ENCODE data around the gene HAO1. TPM values are rescaled to one million over a fixed set of nuclear protein-coding genes. Genes with fewer than 3 reads are reported as not detected.

The HAO1 gene
- total RNA-seq, 2 donors from 2014 or later, result not detected

DNA sequence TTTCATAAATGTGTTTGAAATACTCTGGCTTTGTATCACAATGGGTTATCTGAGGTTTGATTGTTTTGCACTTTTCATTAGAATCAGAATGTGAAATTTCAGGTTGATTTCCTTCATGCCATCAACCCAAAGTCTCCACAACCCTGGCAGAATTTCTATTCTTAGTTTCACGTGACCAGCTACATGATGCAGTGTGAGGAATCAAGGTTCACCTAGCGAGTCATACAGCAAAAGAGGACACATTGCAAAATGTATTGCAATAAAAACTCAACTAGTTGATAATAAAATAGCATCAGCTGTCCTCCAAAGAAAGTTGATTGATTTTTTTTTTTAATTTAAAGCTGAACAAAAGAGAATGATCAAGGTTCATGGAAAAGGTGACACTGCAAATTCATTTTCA is 2.2 kb downstream of the HAO1 start:
- DNase-seq (ENCODE audit: low spot score), result no peak
- Histone ChIP-seq H3K27ac (no peak overlapping the region), H3K27me3 (no peaks in the 10 kb centered on the region), H3K36me3 (no peaks in the 10 kb centered on the region), H3K4me1 (peaks cover 0 to 9% of the 10 kb centered on the region in 2 donors), H3K4me3 (no peak overlapping the region), H3K9me3 (no peaks in the 10 kb centered on the region)
- TF ChIP-seq, protein P1, sequence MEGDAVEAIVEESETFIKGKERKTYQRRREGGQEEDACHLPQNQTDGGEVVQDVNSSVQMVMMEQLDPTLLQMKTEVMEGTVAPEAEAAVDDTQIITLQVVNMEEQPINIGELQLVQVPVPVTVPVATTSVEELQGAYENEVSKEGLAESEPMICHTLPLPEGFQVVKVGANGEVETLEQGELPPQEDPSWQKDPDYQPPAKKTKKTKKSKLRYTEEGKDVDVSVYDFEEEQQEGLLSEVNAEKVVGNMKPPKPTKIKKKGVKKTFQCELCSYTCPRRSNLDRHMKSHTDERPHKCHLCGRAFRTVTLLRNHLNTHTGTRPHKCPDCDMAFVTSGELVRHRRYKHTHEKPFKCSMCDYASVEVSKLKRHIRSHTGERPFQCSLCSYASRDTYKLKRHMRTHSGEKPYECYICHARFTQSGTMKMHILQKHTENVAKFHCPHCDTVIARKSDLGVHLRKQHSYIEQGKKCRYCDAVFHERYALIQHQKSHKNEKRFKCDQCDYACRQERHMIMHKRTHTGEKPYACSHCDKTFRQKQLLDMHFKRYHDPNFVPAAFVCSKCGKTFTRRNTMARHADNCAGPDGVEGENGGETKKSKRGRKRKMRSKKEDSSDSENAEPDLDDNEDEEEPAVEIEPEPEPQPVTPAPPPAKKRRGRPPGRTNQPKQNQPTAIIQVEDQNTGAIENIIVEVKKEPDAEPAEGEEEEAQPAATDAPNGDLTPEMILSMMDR (IDR thresholded peaks at IDR 0.05), result no peak

DNA sequence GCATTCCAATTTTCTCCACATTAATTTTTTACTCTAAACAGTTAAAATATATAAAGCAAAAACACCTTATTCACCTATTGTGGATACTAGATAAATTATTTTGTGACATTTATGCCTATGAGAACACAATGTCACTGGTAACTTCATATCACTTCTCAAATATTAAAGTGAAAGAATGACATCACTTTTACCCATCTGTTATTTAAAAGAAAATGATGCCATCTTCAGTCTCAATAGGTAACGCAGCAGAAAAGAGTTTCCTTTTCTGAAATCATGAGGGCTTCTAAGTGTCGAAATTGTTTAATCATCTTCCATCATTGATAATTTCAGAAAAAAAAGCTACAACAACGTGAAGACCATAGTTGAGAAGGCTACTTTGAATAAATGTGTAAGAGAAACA is 2.9 kb downstream of the HAO1 start:
- no peaks in the 10 kb centered on the region for H3K9me3 ChIP-seq
- TF ChIP-seq, protein P1 (IDR thresholded peaks at IDR 0.05), result no peak

DNA sequence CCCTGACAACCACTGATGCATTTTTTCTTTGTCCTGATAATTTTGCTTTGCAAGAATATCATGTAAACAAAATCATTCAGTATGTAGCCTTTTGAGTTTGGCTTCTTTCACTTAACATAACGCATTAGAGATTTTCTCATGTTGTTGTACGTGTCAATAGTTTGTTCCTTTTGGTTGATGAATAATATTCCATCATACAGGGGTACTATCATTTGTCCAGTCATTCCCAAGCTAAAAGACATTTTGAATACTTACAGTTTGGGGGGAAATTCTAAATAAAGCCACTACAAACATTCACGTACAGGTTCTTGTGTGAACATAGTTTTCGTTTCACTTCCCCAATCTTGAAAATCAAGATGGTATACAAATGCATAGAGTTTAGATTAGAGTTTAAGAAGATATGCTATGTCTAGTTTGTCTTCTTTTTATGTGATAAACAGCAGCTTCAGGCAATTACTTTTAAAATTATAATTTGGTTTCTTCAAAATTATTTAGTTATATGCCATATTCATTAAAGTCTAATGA is 5.2 kb downstream of the HAO1 start:
- Histone ChIP-seq H3K27ac (no peak overlapping the region), H3K36me3 (no peaks in the 10 kb centered on the region), H3K4me3 (no peak overlapping the region), H3K27me3 (no peaks in the 10 kb centered on the region), H3K9me3 (no peaks in the 10 kb centered on the region), H3K4me1 (peaks cover 0 to 9% of the 10 kb centered on the region in 2 donors)
- TF ChIP-seq, protein P1 (IDR thresholded peaks at IDR 0.05), result no peak
- DNase-seq (ENCODE audit: low spot score), result no peak

More for the DNA sequence above, 2.9 kb downstream of the HAO1 start:
- Histone ChIP-seq H3K36me3 (no peaks in the 10 kb centered on the region), H3K4me3 (no peak overlapping the region), H3K27me3 (no peaks in the 10 kb centered on the region), H3K4me1 (peaks cover 0 to 9% of the 10 kb centered on the region in 2 donors), H3K27ac (no peak overlapping the region)
- DNase-seq (ENCODE audit: low spot score), result no peak

DNA sequence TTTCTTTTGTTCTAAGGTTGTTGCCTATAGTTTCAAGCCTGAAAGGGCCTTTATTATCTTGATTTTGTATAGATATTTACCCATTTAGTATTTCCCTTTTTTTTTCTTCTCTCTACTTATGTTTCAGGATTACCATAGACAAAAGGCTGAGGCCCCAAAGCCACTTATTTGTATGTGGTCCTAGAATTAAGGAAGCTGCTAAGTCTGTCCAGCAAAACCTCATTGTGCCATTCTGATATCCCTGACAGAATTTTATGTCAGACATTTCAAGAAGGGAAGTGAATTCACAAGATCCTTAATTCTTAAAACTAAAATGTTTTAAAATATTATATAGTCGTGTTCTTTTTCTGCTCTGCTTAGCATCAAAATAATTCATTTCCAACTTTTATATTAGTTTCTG is 6.9 kb downstream of the HAO1 start:
- Histone ChIP-seq H3K9me3 (no peaks in the 10 kb centered on the region), H3K36me3 (no peaks in the 10 kb centered on the region), H3K4me1 (peaks cover 0 to 9% of the 10 kb centered on the region in 2 donors), H3K4me3 (no peak overlapping the region), H3K27me3 (no peaks in the 10 kb centered on the region), H3K27ac (no peak overlapping the region)
- no peak for DNase-seq (ENCODE audit: low spot score)
- TF ChIP-seq, protein P1 (IDR thresholded peaks at IDR 0.05), result no peak

DNA sequence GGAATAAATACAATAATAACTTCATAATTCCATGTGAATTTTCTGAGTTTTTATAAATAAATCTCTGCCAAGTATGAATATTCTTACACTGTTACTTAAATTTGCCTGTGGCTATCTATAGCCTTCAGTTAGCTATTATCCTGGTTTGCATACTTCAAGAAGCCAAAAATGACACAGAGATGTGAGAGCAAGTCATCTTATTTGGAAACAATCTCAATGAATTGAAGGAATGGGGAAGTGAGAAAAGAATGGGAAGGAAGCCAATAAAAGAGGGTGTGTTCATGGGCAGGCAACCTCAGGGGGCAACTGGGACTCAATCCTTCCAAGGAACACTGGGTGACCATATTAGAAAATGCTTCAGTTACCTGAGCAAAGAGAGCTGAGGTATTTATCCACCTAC is 9.9 kb downstream of the HAO1 start:
- DNase-seq (ENCODE audit: low spot score), result no peak
- H3K27ac ChIP-seq, result no peak overlapping the region
- H3K4me1 ChIP-seq, result peaks cover 0 to 6% of the 10 kb centered on the region in 2 donors
- H3K9me3 ChIP-seq, result no peaks in the 10 kb centered on the region
- TF ChIP-seq, protein P1 (IDR thresholded peaks at IDR 0.05), result no peak
- no peak overlapping the region for H3K4me3 ChIP-seq
- H3K27me3 ChIP-seq, result no peaks in the 10 kb centered on the region
- no peaks in the 10 kb centered on the region for H3K36me3 ChIP-seq

DNA sequence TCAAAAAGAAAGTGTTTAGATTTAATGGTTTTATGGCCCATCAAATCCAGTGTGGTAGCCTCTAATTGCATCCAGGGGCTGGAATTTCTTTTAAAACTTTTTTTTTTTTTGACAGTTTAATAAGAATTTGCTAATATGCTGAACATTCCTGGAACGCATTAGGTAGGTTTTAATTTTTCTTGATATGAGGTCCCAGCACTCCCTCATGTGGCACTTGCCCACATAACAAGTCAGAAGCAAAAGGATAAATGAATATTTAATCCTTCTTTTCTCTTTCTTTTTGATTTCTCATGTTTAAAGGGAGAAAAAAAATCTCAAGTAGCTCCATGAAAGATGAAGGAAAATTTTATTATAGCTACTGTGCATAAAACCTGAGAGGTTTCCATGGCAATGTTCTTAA is 13.5 kb downstream of the HAO1 start:
- Histone ChIP-seq H3K9me3 (no peaks in the 10 kb centered on the region), H3K27ac (no peak overlapping the region), H3K4me3 (no peak overlapping the region), H3K4me1 (peaks cover 0 to 6% of the 10 kb centered on the region in 2 donors), H3K36me3 (no peaks in the 10 kb centered on the region), H3K27me3 (no peaks in the 10 kb centered on the region)
- TF ChIP-seq, protein P1 (IDR thresholded peaks at IDR 0.05), result peak in 1 of 2 donors; percentile 59
- DNase-seq (ENCODE audit: low spot score), result no peak
